Activated T-cell treated with anti-CD3 and anti-CD28 coated beads for 24 hours (primary cell): Measurements from ENCODE around the gene SERPINH1.
A peak's percentile ranks its signal among the peaks of the same experiment; 100 is the strongest.
"Not testable (repeated sequence)": the region's sequence is repeated elsewhere in the genome, so short reads cannot be mapped to it uniquely, and the experiment has no call there.

Source experiments
- DNase-seq: peaks from one replicate; pipeline ENCODE4 v3.0.0-alpha.2; 2020; ENCODE audit warnings: low read depth

SERPINH1 gene

DNA sequence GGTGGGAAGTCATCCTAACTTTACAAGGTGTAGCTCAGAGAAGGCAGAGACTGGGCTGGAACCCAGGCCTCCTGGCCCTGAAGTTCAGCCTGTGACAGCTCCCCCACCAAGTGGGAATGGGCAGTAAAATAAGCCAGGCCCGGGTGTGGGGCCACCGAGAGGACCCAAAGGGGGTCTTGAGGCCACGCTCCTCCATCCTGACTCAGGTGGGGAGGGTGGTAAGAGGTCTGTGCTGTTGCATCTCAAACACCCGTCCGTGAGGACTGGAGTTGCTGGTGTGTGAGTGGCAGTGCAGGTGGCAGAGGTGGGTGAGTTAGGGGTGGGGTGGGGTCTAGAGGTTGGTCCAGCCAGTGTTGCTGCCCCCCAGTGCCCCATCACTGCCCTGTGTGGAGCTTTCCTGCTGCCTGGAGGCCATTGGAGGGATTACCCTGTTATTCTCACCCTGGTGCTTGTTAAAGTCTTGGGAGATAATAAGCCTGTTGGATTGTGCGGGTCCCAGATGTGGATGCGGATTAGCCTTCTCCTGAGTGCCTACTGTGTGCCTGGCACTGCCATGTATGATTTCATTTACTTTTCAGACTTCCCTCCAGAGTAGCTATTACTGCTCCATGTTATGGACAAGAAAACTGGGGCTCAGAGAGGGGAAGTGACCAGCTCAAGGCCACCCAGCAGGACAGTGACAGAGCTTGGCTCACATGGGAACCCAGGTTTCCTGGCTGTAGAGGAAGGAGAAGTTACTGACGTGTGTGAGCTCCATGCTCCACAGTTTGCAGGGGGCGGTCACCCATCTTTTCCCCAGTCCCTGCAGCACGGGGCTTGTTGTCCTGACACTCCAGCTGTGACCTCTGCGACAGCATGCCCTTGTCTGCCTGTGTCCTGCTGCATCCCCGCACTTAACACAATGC lies 12.9 kb downstream of the SERPINH1 start:
- DNase-seq = no peak

GRCh38 chr11:75576017-75576416 lies 14.0 kb downstream of the SERPINH1 start:
- DNase-seq = no peak

DNA sequence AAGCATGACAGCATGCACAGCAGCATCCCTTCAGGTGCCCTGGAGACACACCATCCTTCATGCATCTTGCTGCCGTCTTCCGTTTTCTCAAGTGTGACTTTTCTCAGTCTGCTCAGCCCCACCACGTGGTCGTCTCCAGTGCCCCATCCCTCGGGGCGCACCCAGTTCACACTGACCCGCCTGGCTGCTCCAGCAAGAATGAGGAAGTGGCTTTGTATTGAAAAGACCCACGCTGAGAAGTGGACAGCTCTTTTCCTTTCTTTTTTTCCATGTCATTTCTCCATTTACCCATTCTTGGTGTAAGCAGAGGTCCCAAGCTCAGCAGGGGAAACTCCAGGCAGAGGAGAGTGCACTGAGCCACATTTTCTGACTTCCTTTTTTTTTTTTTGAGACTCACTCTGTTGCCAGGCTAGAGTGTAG lies 14.5 kb downstream of the SERPINH1 start:
- no peak for DNase-seq

- DNase-seq = peak; percentile 33
These were observed 15.2 kb downstream of the SERPINH1 start for GRCh38 chr11:75577207-75577606.

DNA sequence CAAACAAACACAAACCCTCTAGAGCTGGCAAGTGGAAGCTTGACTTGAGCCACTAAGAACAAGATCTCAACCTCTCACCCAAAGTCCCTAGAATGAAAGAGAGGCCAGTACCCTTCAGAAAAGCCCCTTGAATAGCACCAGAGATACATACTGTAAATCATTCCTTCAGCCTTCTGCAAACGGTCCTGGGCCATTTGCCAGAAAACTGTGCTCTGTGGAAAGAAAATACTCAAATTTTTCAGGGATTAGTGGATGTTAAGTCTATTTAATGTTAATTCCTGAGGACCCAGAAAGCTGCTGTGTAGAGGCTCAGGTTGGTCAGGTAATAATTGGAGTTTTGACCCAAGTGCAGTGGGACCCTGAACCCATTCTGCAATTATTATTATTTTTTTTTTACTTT lies 16.9 kb downstream of the SERPINH1 start:
- no peak for DNase-seq

DNA sequence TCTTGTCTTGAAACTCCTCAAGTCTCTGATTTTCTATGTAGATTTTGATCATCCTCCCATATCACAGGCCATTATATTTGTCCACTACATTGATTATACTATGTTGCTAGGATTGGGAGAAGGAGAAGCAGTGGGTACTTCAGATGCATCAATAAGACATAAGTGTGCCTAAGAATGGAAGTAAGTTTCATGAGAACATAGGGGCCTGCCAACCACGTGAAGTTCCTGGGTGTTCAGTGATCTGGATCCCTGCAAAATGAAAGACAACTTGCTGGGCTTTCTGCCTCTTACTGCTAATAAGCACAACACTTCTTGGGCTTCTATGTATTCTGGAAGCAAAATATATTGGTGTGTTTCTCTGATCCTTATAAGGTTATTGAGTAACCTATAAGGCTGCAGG lies 17.8 kb downstream of the SERPINH1 start:
- DNase-seq = no peak

- DNase-seq = no peak
These were observed 20.4 kb downstream of the SERPINH1 start for GRCh38 chr11:75582506-75582894.

- no peak for DNase-seq
These were observed 21.1 kb downstream of the SERPINH1 start for GRCh38 chr11:75582895-75583717.

DNA sequence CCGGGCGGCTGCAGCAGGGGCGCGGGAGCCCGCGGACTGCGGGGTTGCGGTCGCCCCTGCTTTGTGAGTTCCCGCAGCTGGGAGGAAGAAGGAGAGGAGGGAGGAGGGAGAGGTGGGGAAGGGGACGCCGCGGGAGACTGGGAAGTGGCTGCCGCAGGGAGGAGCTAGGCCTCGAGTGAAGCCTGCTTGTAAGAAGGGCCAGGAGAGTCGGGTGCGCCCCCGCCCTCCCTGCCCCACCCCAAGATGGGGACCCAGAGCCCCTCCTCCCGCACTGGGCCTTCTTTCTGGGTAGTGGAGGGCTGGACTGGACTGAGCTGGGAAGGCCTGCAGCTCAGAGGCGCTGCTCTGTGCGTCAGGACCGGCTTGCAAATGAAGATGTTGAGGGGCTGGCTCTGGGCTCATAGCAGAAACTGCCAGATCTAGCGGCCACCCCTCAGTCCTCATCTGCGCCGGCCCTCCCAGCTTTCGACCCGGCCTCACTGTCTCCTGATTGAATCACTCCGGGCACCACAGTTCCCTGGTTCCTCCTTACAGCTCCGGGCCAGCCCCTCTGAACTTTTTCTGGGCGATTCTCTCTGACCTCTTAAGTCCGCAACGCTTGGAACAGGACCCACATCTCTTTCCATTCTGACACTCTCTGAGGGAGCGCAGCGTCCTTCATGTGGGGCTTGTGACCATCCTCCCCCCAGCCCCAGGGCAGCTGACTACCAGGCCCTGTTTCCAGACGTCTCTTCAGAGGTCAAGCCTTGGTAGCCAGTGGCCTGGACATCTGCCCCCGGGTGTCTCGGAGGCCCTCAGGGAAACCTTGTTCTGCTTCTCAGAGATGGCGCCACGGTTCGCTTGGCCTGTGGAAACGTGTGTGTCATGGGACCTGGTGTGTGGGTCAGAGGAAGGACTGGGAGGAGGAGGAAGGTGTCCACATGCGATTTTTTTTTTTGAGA lies 21.9 kb downstream of the SERPINH1 start:
- no peak for DNase-seq

GRCh38 chr11:75584659-75585292 lies 22.7 kb downstream of the SERPINH1 start:
- DNase-seq = not testable (repeated sequence)

DNA sequence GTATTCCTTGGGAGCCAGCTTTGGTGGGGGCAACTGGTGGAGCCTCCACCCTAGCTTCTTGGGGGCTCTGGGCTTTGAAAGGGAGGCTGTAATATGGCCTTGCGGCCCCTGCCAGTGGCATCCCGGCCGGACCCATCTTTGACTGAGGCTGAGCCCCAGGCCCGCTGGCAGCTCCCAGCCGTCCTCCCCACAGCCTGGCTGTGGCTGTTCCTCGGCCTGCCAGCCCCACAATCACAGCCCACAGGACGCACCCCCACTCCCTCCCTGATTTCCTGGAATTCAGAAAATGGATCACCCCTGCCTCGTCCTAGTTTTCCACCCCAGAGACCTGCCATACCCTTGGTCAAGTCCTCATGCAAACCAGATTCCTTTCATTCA lies 23.2 kb downstream of the SERPINH1 start:
- no peak for DNase-seq

DNA sequence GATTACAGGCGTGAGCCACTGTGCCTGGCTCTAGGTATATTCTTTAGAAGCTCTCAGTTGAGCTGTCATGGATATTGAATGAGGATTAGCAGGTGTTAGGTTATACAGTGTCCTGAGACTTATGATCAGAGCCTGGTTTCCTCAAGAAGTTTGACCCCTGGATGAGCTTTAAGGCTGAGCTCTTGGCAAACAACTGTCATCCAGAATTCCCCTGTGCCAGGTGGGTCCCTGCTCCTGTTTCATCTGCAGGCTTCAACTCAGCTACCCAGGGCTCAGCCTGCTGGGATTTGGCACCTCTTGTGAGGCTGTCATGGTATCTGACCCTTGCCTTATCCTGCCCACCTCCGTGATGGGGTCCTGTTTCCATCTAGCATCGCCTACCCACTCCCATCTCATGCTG lies 24.3 kb downstream of the SERPINH1 start:
- DNase-seq = no peak

DNA sequence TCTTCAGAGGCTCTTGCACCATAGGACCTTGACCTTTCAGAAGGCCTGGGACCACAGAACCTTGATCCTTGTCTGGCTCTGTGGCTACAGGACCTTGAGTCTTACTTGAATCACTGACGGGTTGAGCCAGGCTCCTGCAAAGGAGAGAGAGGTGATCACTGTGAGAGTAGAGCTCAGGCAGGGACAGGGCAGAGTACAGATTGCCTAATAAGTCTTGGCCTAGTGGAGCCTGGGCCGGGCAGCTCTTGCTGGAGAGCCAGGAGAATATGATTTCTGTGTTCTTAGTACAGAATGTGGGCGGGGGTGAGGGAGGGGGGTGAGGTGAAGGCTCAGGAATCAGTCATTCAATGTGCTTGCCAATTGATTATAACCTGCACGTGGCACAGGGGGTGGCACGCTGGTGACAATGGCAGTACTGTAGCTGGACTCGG lies 26.0 kb downstream of the SERPINH1 start:
- DNase-seq = no peak

DNA sequence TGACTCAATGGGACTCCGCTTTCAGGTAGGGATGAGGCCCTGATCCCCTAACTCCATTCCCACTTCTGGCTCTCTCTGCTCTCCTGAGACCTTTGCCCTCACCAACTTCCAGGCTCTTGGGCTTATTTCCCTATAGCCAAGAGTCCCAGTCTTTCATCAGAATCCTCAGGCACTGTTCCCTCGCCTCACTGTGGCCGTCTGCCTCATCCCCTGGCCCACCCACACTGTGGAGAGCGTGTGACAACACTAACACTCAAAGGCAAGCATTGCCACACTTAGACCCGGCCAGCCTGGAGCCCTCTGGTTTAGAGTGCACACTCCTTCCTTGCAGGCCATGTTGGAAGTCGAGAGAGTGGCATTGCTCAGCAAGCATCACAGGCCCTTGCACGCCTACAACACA lies 27.0 kb downstream of the SERPINH1 start:
- DNase-seq = no peak

- DNase-seq = no peak
These were observed 27.9 kb downstream of the SERPINH1 start for GRCh38 chr11:75589933-75590332.

DNA sequence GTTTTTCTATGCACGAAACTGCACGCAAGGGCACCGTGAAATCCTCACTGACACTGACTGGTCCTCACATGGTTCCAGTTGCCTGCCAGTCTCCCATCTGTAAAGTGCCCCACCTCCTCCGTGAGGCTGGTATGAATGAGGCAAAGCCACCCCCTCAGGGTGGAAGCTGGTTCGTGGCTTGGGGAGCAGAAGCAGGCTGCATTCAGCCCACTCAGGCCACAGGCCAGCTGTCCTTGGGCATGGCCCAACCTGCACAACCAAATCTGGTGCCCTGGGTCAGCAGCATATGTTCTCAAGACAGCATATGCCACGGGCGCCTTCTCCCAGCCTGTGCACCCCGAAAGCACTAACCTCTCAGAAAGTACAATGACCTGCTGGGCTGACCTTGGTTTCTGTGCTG lies 29.3 kb downstream of the SERPINH1 start:
- DNase-seq = no peak

- no peak for DNase-seq
These were observed 29.9 kb downstream of the SERPINH1 start for GRCh38 chr11:75591966-75592365.

DNA sequence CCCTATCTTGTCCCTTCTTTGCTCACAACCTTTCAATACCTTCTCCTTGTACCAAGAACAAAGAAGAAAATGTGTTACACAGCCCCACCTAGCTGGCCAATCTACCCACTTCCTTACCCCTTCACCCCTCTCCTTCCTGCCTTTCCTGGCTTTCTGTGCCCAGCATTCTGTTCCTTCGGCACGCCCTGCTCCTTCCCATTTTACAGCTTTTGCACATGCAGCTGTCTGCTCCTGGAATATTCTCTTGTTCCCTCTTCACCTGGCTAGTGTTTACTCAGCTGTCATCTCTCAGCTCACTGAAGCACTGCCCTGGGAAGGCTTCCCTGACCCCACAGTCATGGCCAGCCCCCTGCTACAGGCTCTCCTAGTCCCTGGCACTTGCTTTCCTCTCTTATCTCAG lies 30.7 kb downstream of the SERPINH1 start:
- no peak for DNase-seq

- DNase-seq = no peak
These were observed 31.3 kb downstream of the SERPINH1 start for GRCh38 chr11:75593286-75593915.

GRCh38 chr11:75594211-75594610 lies 32.2 kb downstream of the SERPINH1 start:
- no peak for DNase-seq

DNA sequence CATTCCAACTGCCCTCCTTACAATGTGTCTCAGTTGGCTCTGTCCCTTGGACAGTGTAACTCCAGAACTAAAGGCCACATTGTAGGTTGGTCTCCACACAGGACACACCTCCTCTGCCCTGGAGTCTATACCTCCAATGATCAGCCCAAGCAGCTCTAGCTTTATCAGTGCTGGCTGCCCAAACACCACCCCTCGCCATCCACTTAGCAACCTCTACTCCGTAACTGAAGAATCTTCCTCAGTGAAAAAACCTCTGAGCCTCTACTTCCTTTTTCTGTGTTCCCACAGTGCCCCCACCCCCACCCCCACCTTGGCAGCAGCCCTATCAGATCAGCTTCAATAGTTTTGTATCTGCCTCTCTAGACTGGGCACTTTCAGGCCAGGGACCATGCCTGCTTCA lies 33.4 kb downstream of the SERPINH1 start:
- no peak for DNase-seq
